ENCODE data around the gene C2CD3. TPM values are rescaled to one million over a fixed set of nuclear protein-coding genes. Genes with fewer than 3 reads are reported as not detected.
"Not testable (repeated sequence)": the region's sequence is repeated elsewhere in the genome, so short reads cannot be mapped to it uniquely, and the experiment has no call there.

Gene C2CD3
- total RNA-seq, 2 experiments from 2014 or later: 31.9 to 35.1 TPM

GRCh38 chr11:74070723-74071492, 99.9 kb downstream of the C2CD3 start:
- H3K27ac ChIP-seq (ENCODE audit: low read depth in 1 of 2, low read length in 2 of 2): no peak overlapping the region
- no peaks in the 10 kb centered on the region for H3K9me3 ChIP-seq (ENCODE audit: control insufficient read depth in 1 of 2, insufficient read depth in 1 of 2, low read length in 2 of 2)
- no peak for DNase-seq
- no peaks in the 10 kb centered on the region for H3K27me3 ChIP-seq (ENCODE audit: control insufficient read depth in 1 of 2, insufficient read depth in 2 of 2, low read length in 2 of 2)
- H3K9me3 Mint-ChIP-seq: no peaks in the 10 kb centered on the region
- TF ChIP-seq CTCF (IDR thresholded peaks at IDR 0.05): no peak
- no peak overlapping the region for H3K27ac Mint-ChIP-seq
- H3K4me3 Mint-ChIP-seq: no peak overlapping the region
- H3K4me1 Mint-ChIP-seq (ENCODE audit: low read depth): peaks cover 5% of the 10 kb centered on the region
- H3K27me3 Mint-ChIP-seq: no peaks in the 10 kb centered on the region
- no peak overlapping the region for H3K4me3 ChIP-seq (ENCODE audit: low read length)
- H3K36me3 ChIP-seq (ENCODE audit: insufficient read depth, low read length): peaks cover 39% of the 10 kb centered on the region
- peaks cover 89% of the 10 kb centered on the region for H3K36me3 Mint-ChIP-seq (ENCODE audit: low read depth)
- CTCF ChIA-PET: no interaction called here
- POLR2A ChIA-PET: no interaction called here
- intact Hi-C loops (cut with DNase I, micrococcal nuclease): no loop called here
- ATAC-seq (ENCODE audit: poor library complexity): no peak
- no peaks in the 10 kb centered on the region for H3K4me1 ChIP-seq (ENCODE audit: insufficient read depth, low read length)

- ChIA-PET CTCF (no interaction called here), POLR2A (interaction anchor here (1.0 to 1.8 kb wide), 2 partner anchors 64 to 89 kb away, joined by 3 to 4 read pairs; no protein-coding TSS in a partner anchor)
- no peaks in the 10 kb centered on the region for H3K27me3 Mint-ChIP-seq
- H3K9me3 Mint-ChIP-seq: no peaks in the 10 kb centered on the region
- H3K27ac Mint-ChIP-seq: no peak overlapping the region
- DNase-seq (no peak), ATAC-seq (ENCODE audit: poor library complexity) (no peak)
- no peak overlapping the region for H3K4me3 Mint-ChIP-seq
- no peaks in the 10 kb centered on the region for H3K4me1 ChIP-seq (ENCODE audit: insufficient read depth, low read length)
- peaks cover 5% of the 10 kb centered on the region for H3K4me1 Mint-ChIP-seq (ENCODE audit: low read depth)
- H3K27ac ChIP-seq (ENCODE audit: low read depth in 1 of 2, low read length in 2 of 2): no peak overlapping the region
- H3K36me3 Mint-ChIP-seq (ENCODE audit: low read depth): peaks cover 87% of the 10 kb centered on the region
- no peaks in the 10 kb centered on the region for H3K27me3 ChIP-seq (ENCODE audit: control insufficient read depth in 1 of 2, insufficient read depth in 2 of 2, low read length in 2 of 2)
- no peaks in the 10 kb centered on the region for H3K9me3 ChIP-seq (ENCODE audit: control insufficient read depth in 1 of 2, insufficient read depth in 1 of 2, low read length in 2 of 2)
- TF ChIP-seq CTCF (IDR thresholded peaks at IDR 0.05): no peak
- intact Hi-C loops (cut with DNase I, micrococcal nuclease): no loop called here
- H3K4me3 ChIP-seq (ENCODE audit: low read length): no peak overlapping the region
- H3K36me3 ChIP-seq (ENCODE audit: insufficient read depth, low read length): peaks cover 39% of the 10 kb centered on the region
Measured at GRCh38 chr11:74069146-74070046, 101.4 kb downstream of the C2CD3 start.

GRCh38 chr11:74066663-74067062, 104.1 kb downstream of the C2CD3 start:
- intact Hi-C loops (cut with DNase I, micrococcal nuclease); H3K27ac ChIP-seq (ENCODE audit: low read depth in 1 of 2, low read length in 2 of 2); H3K4me1 Mint-ChIP-seq (ENCODE audit: low read depth); H3K27ac Mint-ChIP-seq; H3K9me3 Mint-ChIP-seq; H3K27me3 Mint-ChIP-seq; H3K4me3 ChIP-seq (ENCODE audit: low read length); H3K4me3 Mint-ChIP-seq; H3K27me3 ChIP-seq (ENCODE audit: control insufficient read depth in 1 of 2, insufficient read depth in 2 of 2, low read length in 2 of 2); H3K9me3 ChIP-seq (ENCODE audit: control insufficient read depth in 1 of 2, insufficient read depth in 1 of 2, low read length in 2 of 2); H3K4me1 ChIP-seq (ENCODE audit: insufficient read depth, low read length); DNase-seq; ATAC-seq (ENCODE audit: poor library complexity): not testable (repeated sequence)
- ChIA-PET POLR2A (interaction anchor here (0.6 kb wide), 2 partner anchors 50 to 84 kb away, joined by 3 to 4 read pairs; partner anchors contain the start of gene UCP2), CTCF (interaction anchor here (1.0 kb wide), 1 partner anchor 15 kb away, joined by 3 read pairs; no protein-coding TSS in a partner anchor)
- H3K36me3 ChIP-seq (ENCODE audit: insufficient read depth, low read length): peaks cover 19% of the 10 kb centered on the region
- H3K36me3 Mint-ChIP-seq (ENCODE audit: low read depth): peaks cover 86% of the 10 kb centered on the region

GRCh38 chr11:74065534-74065933, 105.3 kb downstream of the C2CD3 start:
- DNase-seq; H3K27ac Mint-ChIP-seq; H3K27me3 Mint-ChIP-seq; CTCF ChIA-PET; H3K4me3 ChIP-seq (ENCODE audit: low read length); intact Hi-C loops (cut with DNase I, micrococcal nuclease); H3K9me3 Mint-ChIP-seq; H3K4me3 Mint-ChIP-seq; ATAC-seq (ENCODE audit: poor library complexity); H3K4me1 Mint-ChIP-seq (ENCODE audit: low read depth); H3K4me1 ChIP-seq (ENCODE audit: insufficient read depth, low read length); H3K27me3 ChIP-seq (ENCODE audit: control insufficient read depth in 1 of 2, insufficient read depth in 2 of 2, low read length in 2 of 2); H3K27ac ChIP-seq (ENCODE audit: low read depth in 1 of 2, low read length in 2 of 2); POLR2A ChIA-PET; H3K9me3 ChIP-seq (ENCODE audit: control insufficient read depth in 1 of 2, insufficient read depth in 1 of 2, low read length in 2 of 2): not testable (repeated sequence)
- H3K36me3 Mint-ChIP-seq (ENCODE audit: low read depth): peaks cover 81% of the 10 kb centered on the region
- peaks cover 13% of the 10 kb centered on the region for H3K36me3 ChIP-seq (ENCODE audit: insufficient read depth, low read length)

- POLR2A ChIA-PET: not testable (repeated sequence)
Measured at GRCh38 chr11:74063628-74064027, 107.2 kb downstream of the C2CD3 start.

More at GRCh38 chr11:74063628-74064027, 107.2 kb downstream of the C2CD3 start:
- ATAC-seq (ENCODE audit: poor library complexity); H3K4me1 ChIP-seq (ENCODE audit: insufficient read depth, low read length); H3K27ac ChIP-seq (ENCODE audit: low read depth in 1 of 2, low read length in 2 of 2); H3K4me1 Mint-ChIP-seq (ENCODE audit: low read depth); intact Hi-C loops (cut with DNase I, micrococcal nuclease); DNase-seq; H3K27me3 ChIP-seq (ENCODE audit: control insufficient read depth in 1 of 2, insufficient read depth in 2 of 2, low read length in 2 of 2); H3K9me3 Mint-ChIP-seq; H3K36me3 ChIP-seq (ENCODE audit: insufficient read depth, low read length); H3K27me3 Mint-ChIP-seq; H3K9me3 ChIP-seq (ENCODE audit: control insufficient read depth in 1 of 2, insufficient read depth in 1 of 2, low read length in 2 of 2); CTCF ChIA-PET; H3K27ac Mint-ChIP-seq; H3K4me3 ChIP-seq (ENCODE audit: low read length); H3K4me3 Mint-ChIP-seq: not testable (repeated sequence)
- H3K36me3 Mint-ChIP-seq (ENCODE audit: low read depth): peaks cover 82% of the 10 kb centered on the region
